WTC11 (cell line): ENCODE measurements around the gene FSTL4. TPM values are rescaled to one million over a fixed set of nuclear protein-coding genes. Genes with fewer than 3 reads are reported as not detected.

ENCODE experiments used
- ATAC-seq: fragments of 200-7000 bp; cut with Tn5 transposase; 2 replicates; pipeline ENCODE4 v1.10.0; 2021; ENCODE audit warnings: mild to moderate bottlenecking, moderate library complexity
- CTCF ChIA-PET: fragments of 300-600 bp; sonication (Branson Sonifier 250); formaldehyde crosslinking; loops from one replicate; lab custom pipeline; 2021; ENCODE audit warnings: antibody characterized with exemption; lab: Charles Lee
- POLR2A ChIA-PET: fragments of 350-600 bp; sonication (Branson Sonifier 250); formaldehyde crosslinking; loops from one replicate; lab custom pipeline; 2021; ENCODE audit warnings: antibody characterized with exemption; lab: Charles Lee
- DNase-seq: peaks from one replicate; pipeline ENCODE4 v3.0.0; 2021; ENCODE audit warnings: low spot score
- H3K27ac Mint-ChIP-seq: 2 replicates; pipeline ENCODE4 v1.8.0; 2021; ENCODE audit warnings: mixed read lengths
- H3K27me3 Mint-ChIP-seq: 2 replicates; pipeline ENCODE4 v1.8.0; 2021; ENCODE audit warnings: low read depth, mild to moderate bottlenecking, moderate library complexity, mixed read lengths
- H3K36me3 Mint-ChIP-seq: 2 replicates; pipeline ENCODE4 v1.8.0; 2021; ENCODE audit warnings: mixed read lengths
- H3K4me1 Mint-ChIP-seq: 2 replicates; pipeline ENCODE4 v1.8.0; 2022; ENCODE audit warnings: mixed read lengths
- H3K4me3 Mint-ChIP-seq: 2 replicates; pipeline ENCODE4 v1.8.0; 2021; ENCODE audit warnings: mild to moderate bottlenecking, moderate library complexity, mixed read lengths
- H3K9me3 Mint-ChIP-seq: 2 replicates; pipeline ENCODE4 v1.8.0; 2021; ENCODE audit warnings: mixed read lengths
- CBFB ChIP-seq: sonication (generic); formaldehyde crosslinking; IDR thresholded peaks from 2 replicates; pipeline ENCODE4 v1.8.1; 2022; ENCODE audit warnings: mild to moderate bottlenecking, low read depth, missing genetic modification reagents
- CREM ChIP-seq: sonication (generic); formaldehyde crosslinking; IDR thresholded peaks from 2 replicates; pipeline ENCODE4 v1.8.1; 2022; ENCODE audit warnings: mild to moderate bottlenecking, missing genetic modification reagents, moderate library complexity
- EMX1 ChIP-seq: fragments of 250-450 bp; sonication (Bioruptor Pico); IDR thresholded peaks from 2 replicates; pipeline ENCODE4 v1.8.0; 2021; ENCODE audit warnings: mild to moderate bottlenecking
- FOXJ3 ChIP-seq: sonication (generic); formaldehyde crosslinking; IDR thresholded peaks from 2 replicates; pipeline ENCODE4 v1.9.0; 2021; ENCODE audit warnings: missing genetic modification reagents, mild to moderate bottlenecking, borderline replicate concordance
- FOXK1 ChIP-seq: sonication (generic); formaldehyde crosslinking; IDR thresholded peaks from 2 replicates; pipeline ENCODE4 v1.8.0; 2022; ENCODE audit warnings: mild to moderate bottlenecking, moderate library complexity, missing genetic modification reagents
- JAZF1 ChIP-seq: fragments of 250-450 bp; sonication (Bioruptor Pico); IDR thresholded peaks from 2 replicates; pipeline ENCODE4 v1.9.0; 2021; ENCODE audit warnings: moderate library complexity, mild to moderate bottlenecking, inconsistent platforms
- NFE2L1 ChIP-seq: sonication (generic); formaldehyde crosslinking; IDR thresholded peaks from 2 replicates; pipeline ENCODE4 v1.8.1; 2023; ENCODE audit warnings: missing genetic modification reagents
- NR1H2 ChIP-seq: sonication (generic); formaldehyde crosslinking; IDR thresholded peaks from 2 replicates; pipeline ENCODE4 v1.9.0; 2021; ENCODE audit warnings: mild to moderate bottlenecking, moderate library complexity, missing genetic modification reagents
- SMAD4 ChIP-seq: sonication (generic); formaldehyde crosslinking; IDR thresholded peaks from 2 replicates; pipeline ENCODE4 v1.8.0; 2022; ENCODE audit warnings: mild to moderate bottlenecking, missing genetic modification reagents
- TCF7 ChIP-seq: sonication (generic); formaldehyde crosslinking; IDR thresholded peaks from 2 replicates; pipeline ENCODE4 v1.8.0; 2022; ENCODE audit warnings: mild to moderate bottlenecking, low read depth, missing genetic modification reagents, moderate library complexity
- TEAD1 ChIP-seq: sonication (generic); formaldehyde crosslinking; IDR thresholded peaks from 2 replicates; pipeline ENCODE4 v1.8.0; 2022; ENCODE audit warnings: mild to moderate bottlenecking, missing genetic modification reagents
- USF1 ChIP-seq: sonication (generic); formaldehyde crosslinking; IDR thresholded peaks from 2 replicates; pipeline ENCODE4 v1.8.0; 2022; ENCODE audit warnings: mild to moderate bottlenecking, missing genetic modification reagents
- USF2 ChIP-seq: sonication (generic); formaldehyde crosslinking; IDR thresholded peaks from 2 replicates; pipeline ENCODE4 v1.8.1; 2023; ENCODE audit warnings: mild to moderate bottlenecking, missing genetic modification reagents, moderate library complexity
- ZMAT4 ChIP-seq: fragments of 250-450 bp; sonication (Bioruptor Pico); IDR thresholded peaks from 2 replicates; pipeline ENCODE4 v1.9.0; 2021; ENCODE audit warnings: mild to moderate bottlenecking
- ZNF263 ChIP-seq: sonication (generic); formaldehyde crosslinking; IDR thresholded peaks from 2 replicates; pipeline ENCODE4 v1.8.1; 2022; ENCODE audit warnings: low read depth, mild to moderate bottlenecking, moderate library complexity, missing genetic modification reagents
- ZNF281 ChIP-seq: sonication (generic); formaldehyde crosslinking; IDR thresholded peaks from 2 replicates; pipeline ENCODE4 v1.8.0; 2023; ENCODE audit warnings: mild to moderate bottlenecking, missing genetic modification reagents
- ZNF532 ChIP-seq: fragments of 250-450 bp; sonication (Bioruptor Pico); IDR thresholded peaks from 2 replicates; pipeline ENCODE4 v1.9.0; 2021; ENCODE audit warnings: mild to moderate bottlenecking, borderline replicate concordance
- total RNA-seq: library from RNA; stranded (reverse); gene quantifications from 3 replicates; pipeline ENCODE4 v1.2.3, GENCODE V29; 2021

FSTL4 gene
- total RNA-seq, 1 experiment from 2014 or later = 6.1 TPM

- no peak for DNase-seq
- ChIA-PET POLR2A (no interaction called here), CTCF (interaction anchor here (1.4 to 1.8 kb wide), 3 partner anchors 18 to 75 kb away, joined by 3 to 5 read pairs (median 3); no protein-coding TSS in a partner anchor)
- 0 out of 2 replicates have a peak, but pooled peaks cover 6% of the 10 kb centered on the region for H3K4me1 Mint-ChIP-seq
- H3K27ac Mint-ChIP-seq = no peak overlapping the region
- ATAC-seq = peak; percentile 41; the same call in 1 of the 2 replicates
- H3K4me3 Mint-ChIP-seq = no peak overlapping the region
- TF ChIP-seq JAZF1 (no peak), FOXK1 (no peak), USF2 (no peak), CREM (CRISPR knock-in tag) (no peak), TEAD1 (no peak), FOXJ3 (no peak), USF1 (CRISPR knock-in tag) (no peak), ZMAT4 (no peak), ZNF532 (CRISPR knock-in tag) (no peak), ZNF281 (CRISPR knock-in tag) (no peak), ZNF263 (CRISPR knock-in tag) (no peak), CBFB (CRISPR knock-in tag) (no peak), TCF7 (CRISPR knock-in tag) (no peak), EMX1 (no peak), NFE2L1 (CRISPR knock-in tag) (no peak), SMAD4 (no peak), NR1H2 (CRISPR knock-in tag) (no peak)
- TF ChIP-seq, all 79 proteins: peak for 0
- Mint-ChIP-seq H3K27me3 (no peaks in the 10 kb centered on the region), H3K36me3 (no peaks in the 10 kb centered on the region), H3K9me3 (no peaks in the 10 kb centered on the region)
These were observed 346.4 kb downstream of the FSTL4 start for GRCh38 chr5:133265720-133266526.
